ENCODE results near the gene MRPL39.
"Not testable (repeated sequence)": the region's sequence is repeated elsewhere in the genome, so short reads cannot be mapped to it uniquely, and the experiment has no call there.

GRCh38 chr21:25625776-25626555 lies 18.7 kb upstream of the MRPL39 start:
- TF ChIP-seq EZH2 (IDR thresholded peaks at IDR 0.05; ENCODE audit: borderline replicate concordance, insufficient read depth, low read depth, low read length, poor library complexity, severe bottlenecking); CTCF (IDR thresholded peaks at IDR 0.05): not testable (repeated sequence)

All from B cell (primary cell).